WTC11 (cell line): Measurements from ENCODE around the gene ERC2. TPM values are rescaled to one million over a fixed set of nuclear protein-coding genes. Genes with fewer than 3 reads are reported as not detected.

Experiments used
- ATAC-seq: fragments of 200-7000 bp; cut with Tn5 transposase; 2 replicates; pipeline ENCODE4 v1.10.0; 2021; ENCODE audit warnings: mild to moderate bottlenecking, moderate library complexity
- CTCF ChIA-PET: fragments of 300-600 bp; sonication (Branson Sonifier 250); formaldehyde crosslinking; loops from one replicate; lab custom pipeline; 2021; ENCODE audit warnings: antibody characterized with exemption; lab: Charles Lee
- POLR2A ChIA-PET: fragments of 350-600 bp; sonication (Branson Sonifier 250); formaldehyde crosslinking; loops from one replicate; lab custom pipeline; 2021; ENCODE audit warnings: antibody characterized with exemption; lab: Charles Lee
- DNase-seq: peaks from one replicate; pipeline ENCODE4 v3.0.0; 2021; ENCODE audit warnings: low spot score
- H3K27ac Mint-ChIP-seq: 2 replicates; pipeline ENCODE4 v1.8.0; 2021; ENCODE audit warnings: mixed read lengths
- H3K27me3 Mint-ChIP-seq: 2 replicates; pipeline ENCODE4 v1.8.0; 2021; ENCODE audit warnings: low read depth, mild to moderate bottlenecking, moderate library complexity, mixed read lengths
- H3K36me3 Mint-ChIP-seq: 2 replicates; pipeline ENCODE4 v1.8.0; 2021; ENCODE audit warnings: mixed read lengths
- H3K4me1 Mint-ChIP-seq: 2 replicates; pipeline ENCODE4 v1.8.0; 2022; ENCODE audit warnings: mixed read lengths
- H3K4me3 Mint-ChIP-seq: 2 replicates; pipeline ENCODE4 v1.8.0; 2021; ENCODE audit warnings: mild to moderate bottlenecking, moderate library complexity, mixed read lengths
- H3K9me3 Mint-ChIP-seq: 2 replicates; pipeline ENCODE4 v1.8.0; 2021; ENCODE audit warnings: mixed read lengths
- ATF1 ChIP-seq: sonication (generic); formaldehyde crosslinking; IDR thresholded peaks from 2 replicates; pipeline ENCODE4 v1.8.1; 2023; ENCODE audit warnings: mild to moderate bottlenecking, moderate library complexity, missing genetic modification reagents
- FOXJ3 ChIP-seq: sonication (generic); formaldehyde crosslinking; IDR thresholded peaks from 2 replicates; pipeline ENCODE4 v1.9.0; 2021; ENCODE audit warnings: missing genetic modification reagents, mild to moderate bottlenecking, borderline replicate concordance
- FOXP1 ChIP-seq: sonication (generic); formaldehyde crosslinking; IDR thresholded peaks from 2 replicates; pipeline ENCODE4 v1.8.0; 2022; ENCODE audit warnings: missing genetic modification reagents, mild to moderate bottlenecking, moderate library complexity, borderline replicate concordance
- MYBL2 ChIP-seq: sonication (generic); formaldehyde crosslinking; IDR thresholded peaks from 2 replicates; pipeline ENCODE4 v1.8.1; 2023; ENCODE audit warnings: mild to moderate bottlenecking, moderate library complexity, missing genetic modification reagents
- NFYB ChIP-seq: sonication (generic); formaldehyde crosslinking; conservative IDR thresholded peaks from 2 replicates; pipeline ENCODE4 v1.8.0; 2022; ENCODE audit warnings: low read depth, missing genetic modification reagents
- RORB ChIP-seq: fragments of 250-450 bp; sonication (Bioruptor Pico); IDR thresholded peaks from 2 replicates; pipeline ENCODE4 v1.9.0; 2021; ENCODE audit warnings: mild to moderate bottlenecking
- SMAD3 ChIP-seq: sonication (generic); formaldehyde crosslinking; IDR thresholded peaks from 2 replicates; pipeline ENCODE4 v1.8.0; 2022; ENCODE audit warnings: missing genetic modification reagents, mild to moderate bottlenecking, borderline replicate concordance
- TEAD4 ChIP-seq: sonication (generic); formaldehyde crosslinking; IDR thresholded peaks from 2 replicates; pipeline ENCODE4 v1.8.0; 2022; ENCODE audit warnings: mild to moderate bottlenecking, missing genetic modification reagents
- ZNF121 ChIP-seq: sonication (generic); formaldehyde crosslinking; IDR thresholded peaks from 2 replicates; pipeline ENCODE4 v1.8.0; 2023; ENCODE audit warnings: missing genetic modification reagents
- ZNF232 ChIP-seq: sonication (generic); formaldehyde crosslinking; IDR thresholded peaks from 2 replicates; pipeline ENCODE4 v1.8.0; 2022; ENCODE audit warnings: mild to moderate bottlenecking, missing genetic modification reagents
- ZNF416 ChIP-seq: fragments of 250-450 bp; sonication (Bioruptor Pico); IDR thresholded peaks from 2 replicates; pipeline ENCODE4 v1.9.0; 2021; ENCODE audit warnings: mild to moderate bottlenecking, inconsistent platforms
- ZNF671 ChIP-seq: fragments of 250-450 bp; sonication (Bioruptor Pico); IDR thresholded peaks from 2 replicates; pipeline ENCODE4 v1.8.0; 2021; ENCODE audit warnings: mild to moderate bottlenecking
- total RNA-seq: library from RNA; stranded (reverse); gene quantifications from 3 replicates; pipeline ENCODE4 v1.2.3, GENCODE V29; 2021
- TF ChIP-seq, protein P1 (sequence below): sonication (generic); formaldehyde crosslinking; conservative IDR thresholded peaks from 2 replicates; pipeline ENCODE4 v1.8.1; 2023; ENCODE audit warnings: mild to moderate bottlenecking, low read depth, missing genetic modification reagents, moderate library complexity
- TF ChIP-seq, protein P2 (sequence below): sonication (generic); formaldehyde crosslinking; IDR thresholded peaks from 2 replicates; pipeline ENCODE4 v1.8.1; 2023; ENCODE audit warnings: mild to moderate bottlenecking, missing genetic modification reagents, moderate library complexity
- TF ChIP-seq, protein P3 (sequence below): sonication (generic); formaldehyde crosslinking; IDR thresholded peaks from 2 replicates; pipeline ENCODE4 v1.8.1; 2022; ENCODE audit warnings: mild to moderate bottlenecking, moderate library complexity, missing genetic modification reagents
- TF ChIP-seq, protein P4 (sequence below): sonication (generic); formaldehyde crosslinking; IDR thresholded peaks from 2 replicates; pipeline ENCODE4 v1.8.0; 2022; ENCODE audit warnings: mild to moderate bottlenecking, missing genetic modification reagents
- TF ChIP-seq, protein P5 (sequence below): sonication (generic); formaldehyde crosslinking; IDR thresholded peaks from 2 replicates; pipeline ENCODE4 v1.8.0; 2022; ENCODE audit warnings: missing genetic modification reagents
- TF ChIP-seq, protein P6 (sequence below): sonication (generic); formaldehyde crosslinking; conservative IDR thresholded peaks from 2 replicates; pipeline ENCODE4 v1.8.1; 2022; ENCODE audit warnings: mild to moderate bottlenecking, missing genetic modification reagents
- TF ChIP-seq, protein P7 (sequence below): sonication (generic); formaldehyde crosslinking; IDR thresholded peaks from 2 replicates; pipeline ENCODE4 v1.8.1; 2022; ENCODE audit warnings: missing genetic modification reagents, borderline replicate concordance

Gene ERC2
- total RNA-seq, 1 experiment from 2014 or later = 23.5 TPM

DNA sequence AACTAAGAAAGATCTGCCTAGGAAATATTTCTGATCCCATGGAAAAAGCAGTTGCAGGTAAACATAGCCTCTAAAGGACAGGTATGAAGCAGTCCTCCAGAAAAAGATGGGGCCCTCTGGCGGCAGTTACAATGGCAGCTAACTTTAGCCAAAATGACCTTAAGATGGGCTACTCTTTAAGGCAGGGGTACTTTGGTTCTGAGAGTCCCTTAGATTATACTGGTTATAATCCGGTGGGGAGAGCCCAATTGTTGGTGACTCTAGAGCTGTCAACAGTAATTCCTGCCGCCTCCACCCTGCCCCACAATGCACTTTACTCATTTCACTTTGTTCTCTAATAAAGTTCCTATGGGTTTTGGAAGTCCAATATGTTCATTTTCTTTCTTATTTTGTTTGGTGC is 568.4 kb downstream of the ERC2 start (continued):
- TF ChIP-seq ZNF232 = no peak
- TF ChIP-seq, protein P1, sequence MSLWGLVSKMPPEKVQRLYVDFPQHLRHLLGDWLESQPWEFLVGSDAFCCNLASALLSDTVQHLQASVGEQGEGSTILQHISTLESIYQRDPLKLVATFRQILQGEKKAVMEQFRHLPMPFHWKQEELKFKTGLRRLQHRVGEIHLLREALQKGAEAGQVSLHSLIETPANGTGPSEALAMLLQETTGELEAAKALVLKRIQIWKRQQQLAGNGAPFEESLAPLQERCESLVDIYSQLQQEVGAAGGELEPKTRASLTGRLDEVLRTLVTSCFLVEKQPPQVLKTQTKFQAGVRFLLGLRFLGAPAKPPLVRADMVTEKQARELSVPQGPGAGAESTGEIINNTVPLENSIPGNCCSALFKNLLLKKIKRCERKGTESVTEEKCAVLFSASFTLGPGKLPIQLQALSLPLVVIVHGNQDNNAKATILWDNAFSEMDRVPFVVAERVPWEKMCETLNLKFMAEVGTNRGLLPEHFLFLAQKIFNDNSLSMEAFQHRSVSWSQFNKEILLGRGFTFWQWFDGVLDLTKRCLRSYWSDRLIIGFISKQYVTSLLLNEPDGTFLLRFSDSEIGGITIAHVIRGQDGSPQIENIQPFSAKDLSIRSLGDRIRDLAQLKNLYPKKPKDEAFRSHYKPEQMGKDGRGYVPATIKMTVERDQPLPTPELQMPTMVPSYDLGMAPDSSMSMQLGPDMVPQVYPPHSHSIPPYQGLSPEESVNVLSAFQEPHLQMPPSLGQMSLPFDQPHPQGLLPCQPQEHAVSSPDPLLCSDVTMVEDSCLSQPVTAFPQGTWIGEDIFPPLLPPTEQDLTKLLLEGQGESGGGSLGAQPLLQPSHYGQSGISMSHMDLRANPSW (CRISPR knock-in tag) = no peak

DNA sequence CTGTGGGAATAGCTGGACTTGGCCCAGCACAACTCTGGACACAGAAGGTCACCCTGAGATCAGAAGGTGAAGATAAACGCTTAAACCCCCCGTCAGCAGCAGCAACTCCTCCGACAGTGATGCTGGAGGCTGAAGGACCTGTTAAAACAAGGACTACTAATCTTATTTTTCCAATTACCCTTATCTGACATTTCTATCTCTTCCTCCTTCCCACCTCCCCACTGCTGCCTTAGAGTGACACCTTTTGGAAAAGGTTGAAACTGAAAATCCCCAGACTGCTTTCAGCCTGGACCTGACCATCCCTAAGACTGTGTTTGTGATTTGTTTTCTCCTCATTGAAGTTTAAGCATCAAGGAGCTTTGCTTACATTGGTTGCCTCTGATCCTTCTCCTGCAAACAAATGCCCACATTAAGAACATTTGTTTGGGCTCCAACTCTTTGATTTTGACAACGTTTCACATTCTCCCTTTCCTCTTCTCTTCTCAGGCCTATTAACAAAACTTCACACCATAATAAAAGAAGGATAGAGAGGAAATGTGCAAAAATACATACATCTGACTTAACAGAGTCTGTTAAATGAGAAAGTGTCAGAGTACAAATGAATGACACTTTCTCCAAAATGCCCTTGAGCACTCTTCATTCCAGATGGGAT is 570.6 kb downstream of the ERC2 start:
- Mint-ChIP-seq H3K9me3 (no peaks in the 10 kb centered on the region), H3K4me3 (no peak overlapping the region), H3K27me3 (no peaks in the 10 kb centered on the region), H3K4me1 (peaks cover 16% of the 10 kb centered on the region), H3K36me3 (no peaks in the 10 kb centered on the region), H3K27ac (no peak overlapping the region)
- CTCF ChIA-PET = interaction anchor here (0.8 to 2.3 kb wide), 7 partner anchors 16 to 1067 kb away, joined by 3 to 10 read pairs (median 4); no protein-coding TSS in a partner anchor
- DNase-seq = no peak
- POLR2A ChIA-PET = no interaction called here
- peak; percentile 84 for ATAC-seq
- no peak for TF ChIP-seq TEAD4 (CRISPR knock-in tag)
- TF ChIP-seq ATF1 (CRISPR knock-in tag) = no peak
- TF ChIP-seq, protein P2, sequence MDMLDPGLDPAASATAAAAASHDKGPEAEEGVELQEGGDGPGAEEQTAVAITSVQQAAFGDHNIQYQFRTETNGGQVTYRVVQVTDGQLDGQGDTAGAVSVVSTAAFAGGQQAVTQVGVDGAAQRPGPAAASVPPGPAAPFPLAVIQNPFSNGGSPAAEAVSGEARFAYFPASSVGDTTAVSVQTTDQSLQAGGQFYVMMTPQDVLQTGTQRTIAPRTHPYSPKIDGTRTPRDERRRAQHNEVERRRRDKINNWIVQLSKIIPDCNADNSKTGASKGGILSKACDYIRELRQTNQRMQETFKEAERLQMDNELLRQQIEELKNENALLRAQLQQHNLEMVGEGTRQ (CRISPR knock-in tag) = no peak
- no peak for TF ChIP-seq ZNF121
- TF ChIP-seq, all 79 proteins: peak for 0

DNA sequence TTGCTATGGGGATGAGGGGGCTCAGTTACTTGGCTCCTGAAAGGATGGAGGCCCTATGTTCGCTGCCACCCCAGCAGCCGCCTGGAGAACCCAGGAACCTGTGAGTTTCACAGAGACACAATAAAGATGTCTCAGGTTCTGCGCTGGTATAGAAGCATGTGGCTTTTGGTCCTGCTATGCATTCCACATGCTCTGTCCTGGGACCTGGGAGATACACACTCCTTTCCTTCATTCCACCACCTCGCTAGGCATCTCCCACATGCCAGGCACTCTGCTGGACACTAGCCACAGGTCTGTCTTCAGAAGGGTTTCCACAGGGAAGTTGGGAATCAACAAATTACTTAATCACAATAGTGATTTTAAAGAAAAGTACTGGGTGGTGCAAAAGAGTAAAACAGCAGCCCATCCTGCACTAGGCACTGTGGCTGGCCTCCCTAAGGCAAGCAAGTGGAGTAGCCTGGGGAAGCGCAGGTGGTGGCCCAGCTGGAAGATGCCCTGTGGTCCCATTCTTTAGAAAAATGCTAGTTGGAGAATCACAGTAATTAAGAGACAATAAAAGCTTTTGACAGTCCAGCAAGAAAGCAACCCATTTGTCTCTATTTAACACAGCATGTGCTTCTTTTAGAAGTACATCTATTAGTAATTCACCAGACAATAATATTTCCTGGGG is 572.2 kb downstream of the ERC2 start:
- POLR2A ChIA-PET = no interaction called here
- Mint-ChIP-seq H3K27ac (peak overlapping the region; percentile 65; the same call in 1 of the 2 replicates), H3K9me3 (no peaks in the 10 kb centered on the region), H3K4me1 (peaks cover 16% of the 10 kb centered on the region), H3K36me3 (no peaks in the 10 kb centered on the region), H3K4me3 (no peak overlapping the region), H3K27me3 (no peaks in the 10 kb centered on the region)
- ATAC-seq (peak; percentile 51), DNase-seq (no peak)
- CTCF ChIA-PET = interaction anchor here (2.3 kb wide), 1 partner anchor 412 kb away, joined by 10 read pairs; no protein-coding TSS in a partner anchor
- TF ChIP-seq ZNF232 (no peak), MYBL2 (no peak), ZNF416 (CRISPR knock-in tag) (no peak), NFYB (CRISPR knock-in tag) (no peak), FOXJ3 (CRISPR knock-in tag) (no peak), SMAD3 (no peak), ZNF121 (no peak), ZNF671 (CRISPR knock-in tag) (no peak), FOXP1 (CRISPR knock-in tag) (no peak), RORB (no peak)
- TF ChIP-seq, protein P3, sequence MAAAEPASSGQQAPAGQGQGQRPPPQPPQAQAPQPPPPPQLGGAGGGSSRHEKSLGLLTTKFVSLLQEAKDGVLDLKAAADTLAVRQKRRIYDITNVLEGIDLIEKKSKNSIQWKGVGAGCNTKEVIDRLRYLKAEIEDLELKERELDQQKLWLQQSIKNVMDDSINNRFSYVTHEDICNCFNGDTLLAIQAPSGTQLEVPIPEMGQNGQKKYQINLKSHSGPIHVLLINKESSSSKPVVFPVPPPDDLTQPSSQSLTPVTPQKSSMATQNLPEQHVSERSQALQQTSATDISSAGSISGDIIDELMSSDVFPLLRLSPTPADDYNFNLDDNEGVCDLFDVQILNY (CRISPR knock-in tag) = no peak
- TF ChIP-seq, protein P4, sequence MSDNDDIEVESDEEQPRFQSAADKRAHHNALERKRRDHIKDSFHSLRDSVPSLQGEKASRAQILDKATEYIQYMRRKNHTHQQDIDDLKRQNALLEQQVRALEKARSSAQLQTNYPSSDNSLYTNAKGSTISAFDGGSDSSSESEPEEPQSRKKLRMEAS (CRISPR knock-in tag) = no peak
- TF ChIP-seq, protein P5, sequence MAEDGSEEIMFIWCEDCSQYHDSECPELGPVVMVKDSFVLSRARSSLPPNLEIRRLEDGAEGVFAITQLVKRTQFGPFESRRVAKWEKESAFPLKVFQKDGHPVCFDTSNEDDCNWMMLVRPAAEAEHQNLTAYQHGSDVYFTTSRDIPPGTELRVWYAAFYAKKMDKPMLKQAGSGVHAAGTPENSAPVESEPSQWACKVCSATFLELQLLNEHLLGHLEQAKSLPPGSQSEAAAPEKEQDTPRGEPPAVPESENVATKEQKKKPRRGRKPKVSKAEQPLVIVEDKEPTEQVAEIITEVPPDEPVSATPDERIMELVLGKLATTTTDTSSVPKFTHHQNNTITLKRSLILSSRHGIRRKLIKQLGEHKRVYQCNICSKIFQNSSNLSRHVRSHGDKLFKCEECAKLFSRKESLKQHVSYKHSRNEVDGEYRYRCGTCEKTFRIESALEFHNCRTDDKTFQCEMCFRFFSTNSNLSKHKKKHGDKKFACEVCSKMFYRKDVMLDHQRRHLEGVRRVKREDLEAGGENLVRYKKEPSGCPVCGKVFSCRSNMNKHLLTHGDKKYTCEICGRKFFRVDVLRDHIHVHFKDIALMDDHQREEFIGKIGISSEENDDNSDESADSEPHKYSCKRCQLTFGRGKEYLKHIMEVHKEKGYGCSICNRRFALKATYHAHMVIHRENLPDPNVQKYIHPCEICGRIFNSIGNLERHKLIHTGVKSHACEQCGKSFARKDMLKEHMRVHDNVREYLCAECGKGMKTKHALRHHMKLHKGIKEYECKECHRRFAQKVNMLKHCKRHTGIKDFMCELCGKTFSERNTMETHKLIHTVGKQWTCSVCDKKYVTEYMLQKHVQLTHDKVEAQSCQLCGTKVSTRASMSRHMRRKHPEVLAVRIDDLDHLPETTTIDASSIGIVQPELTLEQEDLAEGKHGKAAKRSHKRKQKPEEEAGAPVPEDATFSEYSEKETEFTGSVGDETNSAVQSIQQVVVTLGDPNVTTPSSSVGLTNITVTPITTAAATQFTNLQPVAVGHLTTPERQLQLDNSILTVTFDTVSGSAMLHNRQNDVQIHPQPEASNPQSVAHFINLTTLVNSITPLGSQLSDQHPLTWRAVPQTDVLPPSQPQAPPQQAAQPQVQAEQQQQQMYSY (CRISPR knock-in tag) = no peak
- TF ChIP-seq, protein P6, sequence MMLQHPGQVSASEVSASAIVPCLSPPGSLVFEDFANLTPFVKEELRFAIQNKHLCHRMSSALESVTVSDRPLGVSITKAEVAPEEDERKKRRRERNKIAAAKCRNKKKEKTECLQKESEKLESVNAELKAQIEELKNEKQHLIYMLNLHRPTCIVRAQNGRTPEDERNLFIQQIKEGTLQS (CRISPR knock-in tag) = no peak
- TF ChIP-seq, protein P7, sequence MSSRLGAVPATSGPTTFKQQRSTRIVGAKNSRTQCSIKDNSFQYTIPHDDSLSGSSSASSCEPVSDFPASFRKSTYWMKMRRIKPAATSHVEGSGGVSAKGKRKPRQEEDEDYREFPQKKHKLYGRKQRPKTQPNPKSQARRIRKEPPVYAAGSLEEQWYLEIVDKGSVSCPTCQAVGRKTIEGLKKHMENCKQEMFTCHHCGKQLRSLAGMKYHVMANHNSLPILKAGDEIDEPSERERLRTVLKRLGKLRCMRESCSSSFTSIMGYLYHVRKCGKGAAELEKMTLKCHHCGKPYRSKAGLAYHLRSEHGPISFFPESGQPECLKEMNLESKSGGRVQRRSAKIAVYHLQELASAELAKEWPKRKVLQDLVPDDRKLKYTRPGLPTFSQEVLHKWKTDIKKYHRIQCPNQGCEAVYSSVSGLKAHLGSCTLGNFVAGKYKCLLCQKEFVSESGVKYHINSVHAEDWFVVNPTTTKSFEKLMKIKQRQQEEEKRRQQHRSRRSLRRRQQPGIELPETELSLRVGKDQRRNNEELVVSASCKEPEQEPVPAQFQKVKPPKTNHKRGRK (CRISPR knock-in tag) = no peak
